ENCODE data around the gene TMEM198. TPM values are rescaled to one million over a fixed set of nuclear protein-coding genes. Genes with fewer than 3 reads are reported as not detected.

The TMEM198 gene
- total and polyA plus RNA-seq, 2 of the 4 experiments (the other 2 are of a cell fraction): 0.18 to 2.2 TPM

DNA sequence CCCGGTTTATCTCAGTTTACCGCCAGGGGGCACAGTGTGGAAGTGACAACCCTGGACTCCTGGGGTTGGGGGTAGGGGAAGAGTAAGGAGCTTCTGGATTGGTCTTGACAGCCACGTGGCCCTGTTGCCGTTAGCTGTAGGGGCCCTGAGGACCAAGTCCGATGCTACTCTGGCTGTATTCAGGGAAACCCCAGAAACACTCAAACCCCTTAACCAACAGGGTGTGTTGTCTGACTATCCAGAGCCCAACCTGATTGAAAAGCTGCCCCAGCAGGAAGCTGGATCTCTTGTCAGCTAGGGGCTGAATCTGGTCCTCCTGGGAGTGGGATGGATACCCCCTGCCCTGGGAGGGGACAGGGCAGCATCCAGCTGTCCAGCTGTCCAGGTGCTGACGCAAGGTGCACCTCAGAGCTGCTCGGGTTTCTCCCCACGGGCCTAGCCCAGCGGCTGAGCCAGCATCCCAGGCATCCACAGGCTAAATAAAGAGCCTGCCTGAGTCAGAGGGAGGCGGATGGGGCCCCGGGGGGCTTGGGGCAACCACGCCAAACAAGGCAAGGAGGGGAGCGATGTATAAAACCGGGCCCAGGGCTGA, 48.2 kb upstream of the TMEM198 start (continued):
- no peak for TF ChIP-seq RCOR1 (IDR thresholded peaks at IDR 0.05; ENCODE audit: insufficient replicate concordance, low read length)

GRCh38 chr2:219496247-219496824, 47.5 kb upstream of the TMEM198 start:
- in situ Hi-C loops (cut with MboI; ENCODE audit: low sequenced_read_pairs): no loop called here
- no peak overlapping the region for H4K5ac ChIP-seq (ENCODE audit: low read depth, low read length)
- POLR2A ChIA-PET (ENCODE audit: unreplicated experiment): no interaction called here
- H3K4me2 ChIP-seq (ENCODE audit: low read depth, low read length): no peak overlapping the region
- peaks cover 9% of the 10 kb centered on the region; the same call in 1 of the 2 replicates for H3K36me3 ChIP-seq (ENCODE audit: control insufficient read depth, insufficient read depth, low read length)
- no peak overlapping the region for H3K56ac ChIP-seq (ENCODE audit: extremely low read depth, insufficient read depth, low read length)
- no peak overlapping the region for H4K91ac ChIP-seq (ENCODE audit: insufficient read depth, low read depth, low read length)
- H3K4me1 ChIP-seq (ENCODE audit: control insufficient read depth, insufficient read depth, low read length): peaks cover 15% of the 10 kb centered on the region
- peaks cover 18 to 23% of the 10 kb centered on the region in 2 experiments for H3K79me1 ChIP-seq (ENCODE audit: low read depth in 1 of 2, low read length in 2 of 2)
- no peak overlapping the region for H3K27ac ChIP-seq (ENCODE audit: insufficient read depth, low read length)
- H4K8ac ChIP-seq (ENCODE audit: low read depth in 2 of 2, low read length in 2 of 2): no peak overlapping the region
- H3K18ac ChIP-seq (ENCODE audit: low read depth, low read length): no peak overlapping the region
- dilution Hi-C loops (cut with HindIII; ENCODE audit: low sequenced_read_pairs, unreplicated experiment): no loop called here
- no peak for ATAC-seq (ENCODE audit: low read depth)
- CTCF ChIA-PET: interaction anchor here (0.8 to 2.0 kb wide), 9 partner anchors 14 to 94 kb away, joined by 3 to 17 read pairs (median 6); no protein-coding TSS in a partner anchor
- 45% methylated on average over 11 of the region's 20 CpGs; no CpG with 5 or more reads in 1 of the 2 experiments for WGBS, 2 experiments (ENCODE audit: extremely low coverage in 2 of 2, insufficient read length in 1 of 2)
- H3K27me3 ChIP-seq (ENCODE audit: control insufficient read depth, insufficient read depth, low read length): no peaks in the 10 kb centered on the region; the same call in 1 of the 2 replicates
- H3K4me3 ChIP-seq (ENCODE audit: insufficient read depth, low read depth, low read length): no peak overlapping the region
- no peak overlapping the region for H2BK5ac ChIP-seq (ENCODE audit: low read depth, low read length, poor library complexity, severe bottlenecking)
- no peaks in the 10 kb centered on the region for H4K20me1 ChIP-seq (ENCODE audit: insufficient read depth, low read length)
- no peak overlapping the region for H3K23ac ChIP-seq (ENCODE audit: low read depth, low read length)
- no peak overlapping the region for H2BK15ac ChIP-seq (ENCODE audit: low read depth, low read length)
- H2AK9ac ChIP-seq (replicated peaks; ENCODE audit: low read depth, low read length, poor library complexity): peak overlapping the region; percentile 56
- TF ChIP-seq USF2 (IDR thresholded peaks at IDR 0.05; ENCODE audit: low read depth, low read length): no peak
- peak; percentile 30; the same call in 1 of the 2 replicates for TF ChIP-seq POLR2A (IDR thresholded peaks at IDR 0.05; ENCODE audit: low read depth, low read length)
- no peak overlapping the region for H2BK120ac ChIP-seq (ENCODE audit: low read depth, low read length)
- H2AK5ac ChIP-seq (ENCODE audit: low read depth, low read length): peak overlapping the region; percentile 46
- H3K4ac ChIP-seq (ENCODE audit: low read depth, low read length): no peak overlapping the region
- no peak overlapping the region for H3K14ac ChIP-seq (replicated peaks; ENCODE audit: low read depth, low read length)
- H2AFZ ChIP-seq (replicated peaks; ENCODE audit: low read length, poor library complexity): peak overlapping the region; percentile 98
- H3K9me3 ChIP-seq (ENCODE audit: control insufficient read depth, insufficient read depth, low read length): no peaks in the 10 kb centered on the region
- no peak overlapping the region for H2BK20ac ChIP-seq (ENCODE audit: low read depth, low read length)
- intact Hi-C loops (cut with micrococcal nuclease): no loop called here
- no TSS peak for BruUV-seq (replicated peaks)
- H3K9ac ChIP-seq (ENCODE audit: low read depth, low read length): no peak overlapping the region
- H3K9me1 ChIP-seq (ENCODE audit: insufficient read depth, low read length): peaks cover 12% of the 10 kb centered on the region
- DNase-seq: no peak

Measured in IMR-90 (cell line).